A673 (cell line): Measurements from ENCODE around the gene HTN3.

Experiments used
- CTCF ChIP-seq: fragments of 300-800, 200-600 bp; sonication (generic); conservative IDR thresholded peaks from 2 replicates; pipeline ENCODE4 v1.5.1; 2017; ENCODE audit warnings: low read depth, mild to moderate bottlenecking, antibody characterized with exemption, low read length, moderate library complexity, mixed read lengths
- EZH2 ChIP-seq: fragments of 200-600 bp; sonication (generic); IDR thresholded peaks from 2 replicates; pipeline ENCODE4 v1.6.1; 2017; ENCODE audit warnings: borderline replicate concordance, low read depth, mild to moderate bottlenecking, mixed read lengths, antibody characterized with exemption, low read length; ENCODE audit not compliant: poor library complexity, severe bottlenecking

GRCh38 chr4:70041652-70042286, 13.5 kb downstream of the HTN3 start:
- no peak for TF ChIP-seq EZH2
- TF ChIP-seq CTCF = no peak
